OCI-LY7 (cell line): Measurements from ENCODE around the gene AVPI1. TPM values are rescaled to one million over a fixed set of nuclear protein-coding genes. Genes with fewer than 3 reads are reported as not detected.

Experiments
- BruUV-seq: library from RNA; stranded (reverse); fragments of 400-500 nt; replicated peaks from 2 replicates; lab custom pipeline; 2021; lab: Mats Ljungman, UMichigan
- CTCF ChIA-PET: fragments of 300-600 bp; sonication (Branson Sonifier 250); formaldehyde crosslinking; loops from one replicate; lab custom pipeline; 2022; ENCODE audit warnings: antibody characterized with exemption; ENCODE audit not compliant: unreplicated experiment; lab: Charles Lee
- POLR2A ChIA-PET: fragments of 300-600 bp; sonication (Branson Sonifier 250); formaldehyde crosslinking; loops from one replicate; lab custom pipeline; 2022; ENCODE audit warnings: antibody characterized with exemption; lab: Charles Lee
- DNase-seq: peaks from one replicate; pipeline ENCODE4 v3.0.0-alpha.2; 2015; ENCODE audit warnings: low spot score
- H2AFZ ChIP-seq: fragments of 200-600 bp; sonication (generic), shearing (Covaris generic); 2 replicates; pipeline ENCODE4 v1.6.1; 2014; ENCODE audit warnings: mild to moderate bottlenecking, antibody characterized with exemption, low read length, moderate library complexity
- H3K27ac ChIP-seq: fragments of 200-600 bp; sonication (generic); 2 replicates; pipeline ENCODE4 v1.5.1; 2014; ENCODE audit warnings: mixed run types, low read depth, mild to moderate bottlenecking, moderate library complexity, low read length, inconsistent platforms; ENCODE audit not compliant: poor library complexity, severe bottlenecking
- H3K36me3 ChIP-seq: fragments of 200-600 bp; sonication (generic); 2 replicates; pipeline ENCODE4 v1.6.1; 2014; ENCODE audit warnings: mild to moderate bottlenecking, antibody characterized with exemption, low read length, moderate library complexity, mixed read lengths; ENCODE audit not compliant: insufficient read depth
- H3K4me1 ChIP-seq: fragments of 200-600 bp; sonication (generic); 2 replicates; pipeline ENCODE4 v1.5.1; 2014; ENCODE audit warnings: mild to moderate bottlenecking, low read length; ENCODE audit not compliant: insufficient read depth, poor library complexity, severe bottlenecking
- H3K4me2 ChIP-seq: fragments of 200-600 bp; sonication (generic); 2 replicates; pipeline ENCODE4 v1.6.1; 2014; ENCODE audit warnings: mild to moderate bottlenecking, low read length
- H3K4me3 ChIP-seq: fragments of 200-600 bp; sonication (generic); 2 replicates; pipeline ENCODE4 v1.5.1; 2014; ENCODE audit warnings: mild to moderate bottlenecking, low read depth, low read length; ENCODE audit not compliant: poor library complexity, severe bottlenecking
- H3K79me2 ChIP-seq: fragments of 200-600 bp; sonication (generic); 2 replicates; pipeline ENCODE4 v1.6.1; 2016; ENCODE audit warnings: low read depth, mild to moderate bottlenecking, low read length, moderate library complexity, mixed read lengths; ENCODE audit not compliant: insufficient read depth
- H3K9me2 ChIP-seq: fragments of 200-600 bp; sonication (generic); 2 replicates; pipeline ENCODE4 v1.6.1; 2016; ENCODE audit warnings: mild to moderate bottlenecking, low read length, mixed read lengths; ENCODE audit not compliant: insufficient read depth
- H3K9me3 ChIP-seq: fragments of 200-600 bp; sonication (generic); 2 replicates; pipeline ENCODE4 v1.6.1; 2014; ENCODE audit warnings: mild to moderate bottlenecking, mixed run types, low read length, mixed read lengths
- H4K20me1 ChIP-seq: fragments of 200-600 bp; sonication (generic); 2 replicates; pipeline ENCODE4 v1.6.1; 2014; ENCODE audit warnings: mild to moderate bottlenecking, antibody characterized with exemption, low read length, moderate library complexity, mixed read lengths; ENCODE audit not compliant: insufficient read depth
- EZH2phosphoT487 ChIP-seq: fragments of 200-600 bp; sonication (generic); IDR thresholded peaks from 2 replicates; pipeline ENCODE4 v1.6.1; 2018; ENCODE audit warnings: low read depth, borderline replicate concordance, mild to moderate bottlenecking, mixed run types, antibody characterized with exemption, low read length, moderate library complexity, mixed read lengths
- intact Hi-C: fragments of 100-400 bp; cut with micrococcal nuclease; formaldehyde crosslinking; loops from one replicate; pipeline ENCODE4 v1.10.0; 2022; ENCODE audit not compliant: unreplicated experiment
- total RNA-seq, 2 experiments: library from RNA; depleted of rRNA in 1 of 2; stranded (reverse); fragments of >200 nt in 1 of 2; shearing (Covaris generic) in 1 of 2; gene quantifications; 2 replicates each; pipeline ENCODE4 v1.2.3, GENCODE V29; 2014 to 2022
- TF ChIP-seq, protein P1 (sequence below): fragments of 200-600 bp; sonication (generic); conservative IDR thresholded peaks from 2 replicates; pipeline ENCODE4 v1.5.1; 2014; ENCODE audit warnings: mild to moderate bottlenecking, antibody characterized with exemption, low read length, moderate library complexity, mixed read lengths

Gene AVPI1
- total RNA-seq, 2 experiments from 2014 or later = 3.2 to 4.6 TPM

DNA sequence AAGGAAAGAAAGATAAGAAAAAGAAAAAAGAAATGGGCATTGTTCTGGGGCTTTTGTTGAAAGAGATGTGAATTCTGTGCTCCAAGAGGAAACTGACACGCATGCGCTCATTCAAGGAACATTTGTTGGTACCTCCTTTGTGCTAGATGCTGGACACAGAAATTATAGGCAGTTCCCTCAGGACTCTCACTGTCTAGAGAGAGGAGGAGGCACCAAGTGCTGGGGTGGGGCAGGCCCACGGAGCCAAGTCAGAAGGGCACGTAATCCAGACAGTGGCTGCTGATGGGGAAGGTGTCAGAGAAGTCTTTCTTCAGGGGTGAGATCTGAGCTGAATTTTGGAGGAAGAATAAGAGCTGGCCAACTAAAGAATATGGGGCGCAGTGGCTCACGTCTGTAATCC, 47.0 kb upstream of the AVPI1 start:
- ChIA-PET CTCF (interaction anchor here (0.6 to 1.1 kb wide), 2 partner anchors 47 to 1847 kb away, joined by 3 read pairs; partner anchors contain the start of gene AVPI1), POLR2A (interaction anchor here (0.6 to 1.3 kb wide), 4 partner anchors 33 to 270 kb away, joined by 3 to 5 read pairs (median 4); no protein-coding TSS in a partner anchor)
- TF ChIP-seq, protein P1, sequence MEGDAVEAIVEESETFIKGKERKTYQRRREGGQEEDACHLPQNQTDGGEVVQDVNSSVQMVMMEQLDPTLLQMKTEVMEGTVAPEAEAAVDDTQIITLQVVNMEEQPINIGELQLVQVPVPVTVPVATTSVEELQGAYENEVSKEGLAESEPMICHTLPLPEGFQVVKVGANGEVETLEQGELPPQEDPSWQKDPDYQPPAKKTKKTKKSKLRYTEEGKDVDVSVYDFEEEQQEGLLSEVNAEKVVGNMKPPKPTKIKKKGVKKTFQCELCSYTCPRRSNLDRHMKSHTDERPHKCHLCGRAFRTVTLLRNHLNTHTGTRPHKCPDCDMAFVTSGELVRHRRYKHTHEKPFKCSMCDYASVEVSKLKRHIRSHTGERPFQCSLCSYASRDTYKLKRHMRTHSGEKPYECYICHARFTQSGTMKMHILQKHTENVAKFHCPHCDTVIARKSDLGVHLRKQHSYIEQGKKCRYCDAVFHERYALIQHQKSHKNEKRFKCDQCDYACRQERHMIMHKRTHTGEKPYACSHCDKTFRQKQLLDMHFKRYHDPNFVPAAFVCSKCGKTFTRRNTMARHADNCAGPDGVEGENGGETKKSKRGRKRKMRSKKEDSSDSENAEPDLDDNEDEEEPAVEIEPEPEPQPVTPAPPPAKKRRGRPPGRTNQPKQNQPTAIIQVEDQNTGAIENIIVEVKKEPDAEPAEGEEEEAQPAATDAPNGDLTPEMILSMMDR = no peak
- TF ChIP-seq EZH2phosphoT487 = no peak
- peaks cover 6% of the 10 kb centered on the region for H3K36me3 ChIP-seq
- no peak overlapping the region for H3K4me3 ChIP-seq
- peaks cover 18% of the 10 kb centered on the region; the same call in 1 of the 2 replicates for H3K79me2 ChIP-seq
- peaks cover 24% of the 10 kb centered on the region for H3K4me1 ChIP-seq
- H3K4me2 ChIP-seq = no peak overlapping the region
- H2AFZ ChIP-seq = no peak overlapping the region
- no peaks in the 10 kb centered on the region for H3K9me2 ChIP-seq
- no peak overlapping the region for H3K27ac ChIP-seq
- intact Hi-C loops = loop anchor here (5.0 kb wide), 1 partner anchor 162 kb away; the partner anchor contains the start of gene ANKRD2
- H3K9me3 ChIP-seq = no peaks in the 10 kb centered on the region
- DNase-seq = no peak
- BruUV-seq = no TSS peak
- H4K20me1 ChIP-seq = no peaks in the 10 kb centered on the region

GRCh38 chr10:97733256-97733655, 46.2 kb upstream of the AVPI1 start:
- no peak for DNase-seq
- Histone ChIP-seq H3K9me2 (no peaks in the 10 kb centered on the region), H3K4me3 (no peak overlapping the region), H2AFZ (no peak overlapping the region), H3K36me3 (no peaks in the 10 kb centered on the region), H3K9me3 (no peaks in the 10 kb centered on the region), H3K27ac (no peak overlapping the region), H3K79me2 (peaks cover 10% of the 10 kb centered on the region; the same call in 1 of the 2 replicates), H3K4me2 (no peak overlapping the region), H4K20me1 (no peaks in the 10 kb centered on the region), H3K4me1 (peaks cover 18% of the 10 kb centered on the region)
- TF ChIP-seq, protein P1 = no peak
- POLR2A ChIA-PET = no interaction called here
- CTCF ChIA-PET = interaction anchor here (0.6 kb wide), 1 partner anchor 1846 kb away, joined by 3 read pairs; no protein-coding TSS in a partner anchor
- BruUV-seq = no TSS peak
- intact Hi-C loops = loop anchor here (5.0 kb wide), 1 partner anchor 161 kb away; the partner anchor contains the start of gene ANKRD2

- Histone ChIP-seq H3K4me2 (no peak overlapping the region), H3K9me3 (no peaks in the 10 kb centered on the region), H3K4me3 (no peak overlapping the region), H3K79me2 (no peaks in the 10 kb centered on the region), H4K20me1 (no peaks in the 10 kb centered on the region), H3K27ac (no peak overlapping the region), H3K36me3 (no peaks in the 10 kb centered on the region), H3K9me2 (no peaks in the 10 kb centered on the region), H2AFZ (no peak overlapping the region), H3K4me1 (peaks cover 13% of the 10 kb centered on the region)
- ChIA-PET CTCF (interaction anchor here (0.9 kb wide), 1 partner anchor 31 kb away, joined by 3 read pairs; no protein-coding TSS in a partner anchor), POLR2A (no interaction called here)
- no peak for DNase-seq
- TF ChIP-seq, protein P1 = peak; percentile 48
- TF ChIP-seq EZH2phosphoT487 = no peak
- no TSS peak for BruUV-seq
- intact Hi-C loops = loop anchor here (5.0 kb wide), 1 partner anchor 160 kb away; the partner anchor contains the start of gene ANKRD2
Observed at GRCh38 chr10:97732052-97732359, 45.0 kb upstream of the AVPI1 start.
